Activated CD8-positive, alpha-beta memory T cell treated with anti-CD3 and anti-CD28 coated beads, Interleukin-2, amount 50 U/mL, for 48 hours (primary cell): ENCODE data around the gene ACMSD.

Experiments
- DNase-seq: peaks from one replicate; pipeline ENCODE4 v3.0.0-alpha.2; 2020

Gene ACMSD

GRCh38 chr2:134910763-134911399 lies 72.5 kb downstream of the ACMSD start:
- no peak for DNase-seq

DNA sequence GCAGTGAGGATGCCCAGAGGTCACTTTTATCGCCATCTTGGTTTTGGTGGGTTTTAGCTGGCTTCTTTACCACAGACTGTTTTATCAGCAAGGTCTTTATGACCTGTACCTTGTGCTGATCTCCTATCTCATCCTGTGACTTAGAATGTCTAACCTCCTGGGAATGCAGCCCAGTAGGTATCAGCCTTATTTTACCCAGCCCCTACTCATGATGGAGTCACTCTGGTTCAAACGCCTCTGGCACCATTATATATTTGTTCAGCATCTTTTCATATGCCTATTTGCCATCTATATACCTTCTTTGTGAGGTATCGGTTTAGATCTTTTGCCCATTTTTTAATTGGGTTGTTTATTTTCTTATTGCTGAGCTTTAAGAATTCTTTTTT lies 73.0 kb downstream of the ACMSD start:
- no peak for DNase-seq

GRCh38 chr2:134912361-134912760 lies 73.9 kb downstream of the ACMSD start:
- DNase-seq: no peak

DNA sequence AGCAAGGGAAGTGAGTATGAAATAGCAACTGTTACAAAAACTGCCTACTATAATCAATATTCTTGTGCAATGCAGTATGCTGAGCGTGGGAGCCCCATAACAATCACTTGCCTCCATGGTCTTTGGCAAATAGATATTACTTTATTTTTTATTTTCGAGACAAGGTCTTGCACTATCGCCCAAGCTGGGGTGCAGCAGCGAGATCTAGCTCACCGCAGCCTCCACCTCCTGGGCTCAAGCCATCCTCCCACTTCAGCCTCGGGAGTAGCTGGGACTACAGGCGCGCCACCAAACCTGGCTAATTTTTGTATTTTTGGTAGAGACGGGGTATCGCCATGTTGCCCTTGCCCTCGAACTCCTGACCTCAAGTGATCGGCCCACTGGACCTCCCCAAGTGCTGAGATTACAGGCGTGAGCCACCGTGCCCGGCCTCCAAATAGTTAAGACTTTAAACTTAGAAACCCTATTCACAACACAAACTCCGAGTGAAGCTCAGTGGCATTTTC lies 79.0 kb downstream of the ACMSD start:
- DNase-seq: peak; percentile 53

GRCh38 chr2:134917888-134918525 lies 79.6 kb downstream of the ACMSD start:
- peak; percentile 91 for DNase-seq

- DNase-seq: peak; percentile 100
Measured at GRCh38 chr2:134918526-134919340, 80.3 kb downstream of the ACMSD start, which contains the start of gene CCNT2. CCNT2 (plus strand) TSS chr2:134918822; CDS start chr2:134918855, 33 bp downstream.

DNA sequence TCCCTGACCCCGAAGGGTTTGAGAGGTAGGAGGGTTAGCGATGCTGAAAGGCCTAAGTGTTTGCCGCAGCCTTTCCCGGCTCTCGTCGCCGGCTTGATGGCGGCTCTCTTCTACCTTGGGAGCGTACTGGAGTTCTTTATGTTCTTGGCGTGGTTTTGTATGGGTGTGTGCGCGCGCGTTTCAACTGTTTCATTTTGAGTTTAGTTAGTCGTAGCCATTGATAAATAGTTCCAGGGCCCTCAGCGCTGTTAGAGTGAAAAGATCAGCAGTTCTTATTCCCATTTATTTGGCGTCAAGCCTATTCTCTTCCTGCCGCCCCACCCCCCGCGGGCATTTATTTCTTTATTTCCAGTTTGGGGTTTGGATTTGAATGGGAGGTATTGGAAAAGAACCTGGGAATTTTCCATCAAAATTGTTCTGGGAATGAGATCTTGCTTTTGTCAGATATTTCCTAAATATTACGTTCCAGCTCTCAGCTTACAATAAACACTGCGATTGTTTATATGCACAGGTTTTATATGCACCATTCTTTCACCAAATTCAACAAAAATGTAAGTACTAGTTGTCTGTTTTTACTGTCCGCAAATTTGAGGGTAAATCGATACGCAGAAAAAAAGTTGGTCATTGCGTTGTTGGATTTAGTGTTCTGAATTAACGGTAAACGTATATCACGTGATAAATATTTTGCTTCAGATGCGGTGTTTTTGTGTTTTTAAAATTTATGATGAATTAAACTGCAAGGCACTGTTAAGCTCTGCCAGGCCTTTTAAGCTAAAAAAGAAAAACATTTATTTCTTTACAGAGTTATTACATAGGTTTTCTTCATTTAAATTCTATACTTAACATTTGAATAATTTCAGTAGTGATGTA lies 81.2 kb downstream of the ACMSD start:
- peak; percentile 79 for DNase-seq

DNA sequence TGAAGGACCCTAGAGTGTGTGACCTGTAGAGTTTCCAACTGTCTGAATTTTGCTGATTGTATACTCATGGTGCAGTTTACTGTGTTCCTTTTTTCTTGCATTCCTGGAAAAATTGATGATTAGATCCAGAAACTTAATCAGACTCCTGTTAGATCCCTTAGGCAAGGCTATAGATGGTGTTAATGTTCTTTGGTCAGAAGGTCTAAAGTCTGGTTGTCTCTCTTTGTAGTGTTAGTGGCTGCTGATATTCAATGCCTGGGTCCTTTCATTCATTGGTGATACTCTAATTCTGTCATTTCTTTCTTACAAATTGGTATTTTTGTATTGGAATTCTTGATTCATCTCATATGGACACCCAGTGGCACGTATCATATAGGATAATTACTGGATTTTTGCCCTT lies 86.5 kb downstream of the ACMSD start:
- DNase-seq: no peak

- DNase-seq: no peak
Measured at GRCh38 chr2:134926231-134926931, 88.0 kb downstream of the ACMSD start.

GRCh38 chr2:134927195-134927594 lies 88.8 kb downstream of the ACMSD start:
- no peak for DNase-seq

- DNase-seq: no peak
Measured at GRCh38 chr2:134932864-134933526, 94.6 kb downstream of the ACMSD start.

GRCh38 chr2:134933732-134934131 lies 95.3 kb downstream of the ACMSD start:
- DNase-seq: no peak

DNA sequence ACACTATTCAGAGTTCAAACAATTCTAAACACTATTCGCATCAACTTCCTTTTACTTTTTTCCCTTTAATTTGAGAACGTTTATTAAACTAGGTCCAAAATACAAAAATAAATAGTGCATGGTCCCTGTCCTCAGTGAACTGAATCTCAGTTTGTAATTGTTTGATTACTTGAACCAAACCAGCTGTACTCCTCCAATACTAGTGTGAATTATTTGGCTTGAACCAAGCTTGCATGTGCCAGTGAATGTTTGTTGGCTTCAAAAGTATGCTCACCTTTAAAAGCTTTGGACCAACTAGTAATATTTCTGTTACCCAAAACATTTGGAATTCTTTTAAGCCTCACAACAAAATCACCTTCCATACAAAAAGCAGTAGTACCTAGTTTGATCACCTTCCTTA lies 95.7 kb downstream of the ACMSD start:
- DNase-seq: no peak

- no peak for DNase-seq
Measured at GRCh38 chr2:134934641-134935040, 96.2 kb downstream of the ACMSD start.

GRCh38 chr2:134936691-134937090 lies 98.3 kb downstream of the ACMSD start:
- DNase-seq: no peak

GRCh38 chr2:134943540-134943939 lies 105.1 kb downstream of the ACMSD start:
- DNase-seq: no peak

DNA sequence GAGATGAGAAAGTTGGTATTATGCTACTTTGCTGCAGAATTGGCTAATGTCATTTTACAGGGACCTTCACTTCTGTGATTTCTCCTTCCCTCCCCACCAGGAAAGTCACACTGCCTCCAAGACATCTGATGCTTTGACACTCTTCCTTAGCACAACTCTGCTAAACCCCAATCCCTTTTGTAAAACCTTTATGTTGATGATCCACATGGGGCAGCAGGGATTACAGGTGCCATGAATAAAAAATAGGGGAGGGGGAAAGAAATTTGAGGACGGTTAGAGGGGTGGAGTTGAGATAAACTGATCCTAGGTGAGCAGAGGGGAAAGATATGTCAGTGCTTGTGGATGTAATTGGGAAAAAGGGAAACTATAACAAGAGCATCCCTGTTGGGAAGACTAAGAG lies 106.6 kb downstream of the ACMSD start:
- DNase-seq: no peak

GRCh38 chr2:134946073-134946472 lies 107.7 kb downstream of the ACMSD start:
- no peak for DNase-seq

- DNase-seq: no peak
Measured at GRCh38 chr2:134949981-134950708, 111.7 kb downstream of the ACMSD start.

- DNase-seq: no peak
Measured at GRCh38 chr2:134950886-134951285, 112.5 kb downstream of the ACMSD start.
